ENCODE measurements around the gene PSMD5.

The PSMD5 gene

GRCh38 chr9:120874226-120875194 is 31.8 kb upstream of the PSMD5 start:
- DNase-seq: no peak

GRCh38 chr9:120873512-120873911 is 30.8 kb upstream of the PSMD5 start:
- no peak for DNase-seq

- no peak for DNase-seq
Observed at GRCh38 chr9:120872791-120873502, 30.2 kb upstream of the PSMD5 start.

GRCh38 chr9:120870206-120870605 is 27.5 kb upstream of the PSMD5 start:
- no peak for DNase-seq

DNA sequence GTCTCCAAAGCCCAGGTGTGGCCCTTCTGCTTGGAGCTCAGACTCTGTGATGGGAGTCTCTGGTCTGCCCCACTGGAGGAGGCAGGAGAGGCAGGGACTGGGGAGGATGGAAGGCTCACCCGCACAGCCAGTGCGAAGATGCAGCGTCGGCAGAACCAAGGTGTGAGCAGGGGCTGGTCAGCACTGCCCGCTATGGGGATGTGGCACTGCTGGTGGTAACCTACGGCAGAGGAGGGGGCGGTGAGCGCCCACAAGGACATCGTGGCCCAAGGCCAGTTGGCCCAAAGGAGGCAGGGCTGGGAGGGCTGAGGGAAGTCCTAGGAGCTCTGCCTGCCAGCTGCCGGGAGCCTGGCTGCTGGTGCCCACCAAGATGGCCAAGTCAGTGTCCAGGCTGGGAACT is 27.0 kb upstream of the PSMD5 start:
- DNase-seq: no peak

DNA sequence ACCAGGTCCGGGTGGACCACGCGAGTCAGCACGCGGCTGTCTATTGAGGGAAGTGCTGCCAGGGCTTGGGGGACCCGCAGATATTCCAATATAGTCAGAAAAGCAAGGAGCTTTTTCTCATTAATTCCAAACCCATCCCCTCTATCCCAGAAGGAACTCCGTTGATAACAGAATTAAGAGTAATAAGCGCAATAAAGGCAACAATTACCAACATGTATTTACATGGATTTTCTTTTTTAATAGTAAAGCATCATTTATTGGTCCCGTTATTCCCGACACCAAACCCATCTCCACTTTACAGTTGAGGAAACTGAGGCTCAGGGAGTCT is 26.6 kb upstream of the PSMD5 start:
- no peak for DNase-seq

GRCh38 chr9:120868676-120869359 is 26.1 kb upstream of the PSMD5 start:
- peak; percentile 20 for DNase-seq

DNA sequence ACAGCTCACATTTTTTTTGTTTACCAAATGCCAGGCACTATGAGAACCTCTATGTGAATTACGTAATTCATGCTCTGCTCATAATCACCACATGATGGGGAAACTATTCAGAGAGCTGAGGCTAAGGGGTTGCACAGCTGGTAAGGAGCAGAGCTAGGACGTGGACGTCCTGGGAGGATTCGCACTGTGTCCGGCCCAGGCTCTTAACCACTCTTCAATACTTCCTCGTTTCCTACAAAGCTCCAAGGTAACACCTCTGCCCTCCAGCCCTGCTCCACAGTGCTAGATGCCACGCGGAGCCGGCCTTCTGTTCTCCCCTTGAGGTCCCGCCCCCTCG is 25.6 kb upstream of the PSMD5 start:
- no peak for DNase-seq

DNA sequence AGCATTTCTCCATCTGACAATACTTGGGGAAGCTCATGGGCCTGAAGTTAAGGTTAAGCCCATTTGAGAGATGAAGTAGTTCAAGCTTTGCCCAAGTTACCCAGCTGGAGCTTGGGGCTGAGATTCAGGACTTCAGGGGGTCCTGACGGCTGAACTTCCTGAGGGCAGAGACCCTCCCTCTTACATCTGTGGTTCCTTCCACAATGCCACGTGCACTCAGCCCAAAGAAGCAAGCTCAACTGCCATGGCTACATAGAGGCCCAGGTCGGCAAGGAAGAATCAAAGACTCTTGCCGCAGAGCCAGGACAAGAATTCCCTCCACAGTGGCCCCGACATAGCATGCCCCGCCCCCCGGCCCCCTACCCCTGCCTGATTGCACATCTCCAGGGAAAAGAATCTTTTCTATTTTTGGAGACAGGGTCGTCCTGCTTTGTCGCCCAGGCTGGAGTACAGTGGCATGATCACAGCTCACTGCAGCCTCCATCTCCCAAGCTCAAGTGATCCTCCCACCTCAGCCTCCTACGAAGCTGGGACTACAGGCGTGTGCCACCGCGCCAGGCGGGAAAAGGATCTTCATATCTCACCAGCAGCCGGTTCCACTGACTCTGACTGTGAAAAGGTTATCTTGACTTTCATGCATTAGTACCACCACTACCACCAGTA is 25.1 kb upstream of the PSMD5 start:
- no peak for DNase-seq

DNA sequence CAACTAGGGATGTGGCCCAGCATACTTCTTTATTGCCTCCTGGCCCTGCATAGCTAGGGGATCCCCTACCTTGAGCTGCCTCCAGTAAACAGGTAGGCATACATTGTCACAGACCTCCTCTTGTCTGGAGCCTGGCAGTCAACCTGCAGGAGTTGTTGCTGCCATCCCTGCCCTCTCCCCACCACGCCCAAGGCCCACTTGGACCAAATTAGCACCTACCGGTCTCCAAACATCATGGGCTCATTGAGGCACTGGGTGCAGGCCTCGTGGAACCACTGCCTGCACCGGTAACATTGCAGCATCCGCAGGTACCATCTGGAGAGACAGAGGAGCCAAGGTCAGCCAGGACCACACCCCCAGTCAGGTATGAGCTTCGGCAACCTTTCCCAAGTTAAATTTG is 23.9 kb upstream of the PSMD5 start:
- DNase-seq: no peak

DNA sequence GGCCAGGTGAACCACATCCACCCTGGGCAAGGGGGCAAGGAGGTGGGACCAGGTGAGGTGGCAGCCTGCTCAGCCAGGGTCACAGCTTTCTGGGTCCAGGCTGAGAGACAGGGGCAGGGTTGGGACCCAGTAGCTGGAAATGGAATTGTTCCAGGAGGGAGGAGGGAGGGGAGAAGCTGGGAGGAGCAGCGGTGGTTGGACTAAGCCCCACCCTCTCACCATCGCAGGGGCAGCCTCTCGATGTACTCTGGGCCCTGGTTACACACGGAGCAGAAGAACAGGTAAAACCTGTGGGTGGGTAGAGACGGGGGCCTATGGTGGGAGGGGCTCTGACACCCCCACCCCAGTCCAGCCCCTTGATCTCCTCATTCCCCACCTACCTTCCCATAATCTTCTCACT is 23.1 kb upstream of the PSMD5 start:
- no peak for DNase-seq

GRCh38 chr9:120865176-120865575 is 22.5 kb upstream of the PSMD5 start:
- no peak for DNase-seq

DNA sequence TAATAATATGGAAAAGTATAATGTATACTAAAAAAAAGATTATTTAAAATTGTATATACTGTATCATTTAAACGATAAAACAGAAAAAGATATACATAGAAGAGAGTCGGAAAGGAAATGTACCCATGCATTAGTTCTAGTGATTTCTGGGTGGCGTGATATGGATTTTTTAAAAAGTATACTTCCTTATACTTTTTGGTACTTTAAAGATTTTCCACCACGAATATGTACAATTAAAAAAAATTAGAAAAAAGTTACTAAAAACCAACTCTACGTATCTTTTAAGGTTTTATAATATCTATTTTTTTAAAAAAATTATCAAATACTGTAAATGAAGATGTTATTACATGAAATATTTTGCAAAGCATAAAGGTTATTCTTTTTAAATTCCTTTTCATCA is 22.0 kb upstream of the PSMD5 start:
- DNase-seq: no peak

- DNase-seq: no peak
Observed at GRCh38 chr9:120863833-120864232, 21.1 kb upstream of the PSMD5 start.

GRCh38 chr9:120862452-120862851 is 19.7 kb upstream of the PSMD5 start:
- no peak for DNase-seq

GRCh38 chr9:120861935-120862334 is 19.2 kb upstream of the PSMD5 start:
- DNase-seq: no peak

GRCh38 chr9:120860083-120860482 is 17.4 kb upstream of the PSMD5 start:
- DNase-seq: no peak

DNA sequence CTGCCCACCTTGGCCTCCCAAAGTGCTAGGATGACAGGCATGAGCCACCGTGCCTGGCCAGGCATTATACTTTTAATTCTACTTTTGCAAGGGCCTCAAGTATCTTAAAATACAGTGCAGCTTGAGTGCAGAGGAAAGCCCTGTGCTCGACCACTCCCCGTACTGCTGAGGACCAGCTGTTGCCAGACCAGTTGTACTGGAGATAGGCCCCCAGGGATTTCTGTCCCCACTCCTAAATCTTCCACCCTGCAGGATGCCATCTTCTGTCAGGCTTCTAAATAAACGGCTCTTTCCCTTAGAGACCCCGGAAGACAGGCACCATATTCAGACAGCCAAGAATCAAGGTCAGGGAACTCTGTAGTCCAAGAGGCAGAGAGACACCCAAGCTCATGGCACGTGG is 16.6 kb upstream of the PSMD5 start:
- DNase-seq: no peak

DNA sequence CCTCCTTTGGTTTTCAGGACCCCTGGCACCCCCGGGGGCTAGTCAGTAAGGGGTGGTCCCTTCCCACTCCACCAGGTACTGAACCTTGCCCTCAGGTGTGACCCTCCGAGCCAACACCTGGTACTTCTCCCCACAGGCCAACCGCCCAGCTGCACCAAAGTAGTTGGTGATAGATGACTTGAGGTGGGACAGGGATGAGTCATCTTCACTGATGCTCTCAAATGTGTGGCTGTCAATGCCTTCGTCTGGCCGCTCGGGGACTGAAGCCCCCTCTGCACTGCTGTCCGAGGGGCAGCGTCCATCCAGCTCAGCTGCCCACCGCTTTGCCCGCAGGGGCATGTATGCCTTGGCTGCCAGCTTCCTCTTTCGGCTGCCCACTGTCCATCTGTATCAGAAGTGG is 15.2 kb upstream of the PSMD5 start:
- DNase-seq: no peak

DNA sequence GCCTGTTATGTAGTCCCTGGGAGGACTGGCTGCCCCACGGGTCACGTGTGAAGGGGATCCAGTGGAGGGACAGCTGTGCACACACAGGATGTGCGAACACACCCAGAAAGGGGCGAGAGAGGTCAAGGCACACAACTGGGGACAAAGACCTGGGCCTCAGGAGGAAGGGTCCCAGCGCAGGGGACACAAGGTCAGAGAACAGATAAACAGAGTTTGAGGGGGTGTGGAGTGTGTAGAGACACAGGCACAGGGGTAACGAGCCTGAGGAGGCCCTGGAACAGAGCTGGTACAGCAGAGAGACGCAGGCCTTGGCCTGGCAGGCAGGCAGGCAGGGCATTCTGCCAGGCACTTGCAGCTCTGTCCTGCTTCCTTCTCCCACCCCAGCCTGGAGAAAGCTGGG is 14.8 kb upstream of the PSMD5 start:
- no peak for DNase-seq

- DNase-seq: peak; percentile 27
Observed at GRCh38 chr9:120856700-120857099, 14.0 kb upstream of the PSMD5 start.

GRCh38 chr9:120855827-120856670 is 13.3 kb upstream of the PSMD5 start:
- DNase-seq: peak; percentile 10

Data from NCI-H2171 treated with DMSO at 0.1 percent for 48 hours (cell line).